HCT116 (cell line): ENCODE results near the gene NTSR1. TPM values are rescaled to one million over a fixed set of nuclear protein-coding genes. Genes with fewer than 3 reads are reported as not detected.
A peak's percentile ranks its signal among the peaks of the same experiment; 100 is the strongest.

Experiments
- ATAC-seq: fragments of 200-7000 bp; cut with Tn5 transposase; 2 replicates; pipeline ENCODE4 v1.9.1; 2020; ENCODE audit warnings: mild to moderate bottlenecking, moderate library complexity
- BruUV-seq: library from RNA; stranded (reverse); fragments of 400-500 nt; replicated peaks from 2 replicates; lab custom pipeline; 2021; lab: Mats Ljungman, UMichigan
- CTCF ChIA-PET: fragments of 300-600 bp; sonication (Branson Sonifier 250); formaldehyde crosslinking; loops from one replicate; lab custom pipeline; 2021; ENCODE audit warnings: antibody characterized with exemption; lab: Charles Lee
- POLR2A ChIA-PET: fragments of 300-600, 350-600 bp; sonication (Branson Sonifier 250); formaldehyde crosslinking; loops from one replicate; lab custom pipeline; 2021; ENCODE audit warnings: antibody characterized with exemption; lab: Charles Lee
- RAD21 ChIA-PET, 2 experiments: fragments of 300-600 bp; sonication (Branson Sonifier 250); formaldehyde crosslinking; loops; one replicate each; lab custom pipeline; 2023; ENCODE audit warnings: low total read pairs in 2 of 2; ENCODE audit not compliant: uncharacterized antibody in 2 of 2, unreplicated experiment in 2 of 2, low non-redundant PET in 1 of 2; lab: Charles Lee
- DNase-seq: peaks from one replicate; pipeline ENCODE4 v3.0.0-alpha.2; 2010; ENCODE audit warnings: low read depth, low spot score
- H2AFZ ChIP-seq: fragments of 200-600 bp; shearing (Covaris generic), sonication (generic); 2 replicates; pipeline ENCODE4 v1.6.1; 2017; ENCODE audit warnings: low read depth, mixed run types, mixed read lengths, antibody characterized with exemption, low read length; ENCODE audit not compliant: poor library complexity, severe bottlenecking
- H3K27ac ChIP-seq: 2 replicates; pipeline ENCODE4 v1.5.1; 2012; ENCODE audit warnings: low read depth, low read length
- H3K27me3 ChIP-seq: fragments of 200-600 bp; sonication (generic); 2 replicates; pipeline ENCODE4 v1.6.1; 2016; ENCODE audit warnings: mixed run types, low read length, mixed read lengths; ENCODE audit not compliant: insufficient read depth
- H3K36me3 ChIP-seq, 2 experiments: fragments of 200-500 bp in 1 of 2; fragments of 200-600 bp in 1 of 2; sonication (Bioruptor generic) in 1 of 2; sonication (generic) in 1 of 2; 2 replicates each; pipeline versions ENCODE4 v1.5.1 to v1.6.1; 2014 to 2016; ENCODE audit warnings: low read length in 2 of 2, inconsistent platforms in 1 of 2, mixed read lengths in 1 of 2, mixed run types in 1 of 2; ENCODE audit not compliant: insufficient read depth in 2 of 2, control insufficient read depth in 1 of 2
- H3K4me1 ChIP-seq, 2 experiments: fragments of 200-600 bp in 1 of 2; sonication (generic) in 1 of 2; 2 replicates each; pipeline versions ENCODE4 v1.5.1 to v1.6.1; 2012 to 2017; ENCODE audit warnings: low read length in 2 of 2, inconsistent platforms in 1 of 2, mild to moderate bottlenecking in 1 of 2, mixed read lengths in 1 of 2, mixed run types in 1 of 2, moderate library complexity in 1 of 2; ENCODE audit not compliant: insufficient read depth in 2 of 2, control insufficient read depth in 1 of 2
- H3K4me2 ChIP-seq: fragments of 200-600 bp; sonication (generic); 2 replicates; pipeline ENCODE4 v1.6.1; 2017; ENCODE audit warnings: mixed run types, low read length, mixed read lengths
- H3K4me3 ChIP-seq, 2 experiments: fragments of 200-600 bp in 1 of 2; sonication (generic) in 1 of 2; replicated peaks in 1 of 2; 2 replicates each; pipeline ENCODE4 v1.5.1; 2011 to 2016; ENCODE audit warnings: low read length in 2 of 2, control low read depth in 1 of 2, low read depth in 1 of 2, mild to moderate bottlenecking in 1 of 2, mixed read lengths in 1 of 2, mixed run types in 1 of 2
- H3K79me2 ChIP-seq: fragments of 200-600 bp; sonication (generic); 2 replicates; pipeline ENCODE4 v1.6.1; 2017; ENCODE audit warnings: mild to moderate bottlenecking, mixed run types, low read length, moderate library complexity, mixed read lengths; ENCODE audit not compliant: insufficient read depth
- H3K9ac ChIP-seq: fragments of 200-600 bp; sonication (generic); 2 replicates; pipeline ENCODE4 v1.6.1; 2016; ENCODE audit warnings: low read length, mixed read lengths
- H3K9me2 ChIP-seq: fragments of 200-600 bp; sonication (generic), shearing (Covaris generic); 2 replicates; pipeline ENCODE4 v1.6.1; 2017; ENCODE audit warnings: mixed run types, mild to moderate bottlenecking, moderate library complexity; ENCODE audit not compliant: insufficient read depth
- H3K9me3 ChIP-seq, 2 experiments: fragments of 200-500 bp in 1 of 2; fragments of 200-600 bp in 1 of 2; sonication (Bioruptor generic) in 1 of 2; sonication (generic) in 1 of 2; 2 replicates each; pipeline ENCODE4 v1.6.1; 2014 to 2017; ENCODE audit warnings: low read length in 2 of 2, mixed read lengths in 2 of 2, inconsistent platforms in 1 of 2, low read depth in 1 of 2, mild to moderate bottlenecking in 1 of 2, mixed run types in 1 of 2, moderate library complexity in 1 of 2; ENCODE audit not compliant: control insufficient read depth in 1 of 2, insufficient read depth in 1 of 2
- H4K20me1 ChIP-seq: fragments of 200-600 bp; sonication (generic), shearing (Covaris generic); 2 replicates; pipeline ENCODE4 v1.6.1; 2017; ENCODE audit warnings: mixed run types, mild to moderate bottlenecking, moderate library complexity; ENCODE audit not compliant: insufficient read depth
- EZH2 ChIP-seq: fragments of 200-600 bp; sonication (generic); IDR thresholded peaks from 2 replicates; pipeline ENCODE4 v1.6.1; 2017; ENCODE audit warnings: antibody characterized with exemption, mixed run types
- EZH2phosphoT487 ChIP-seq: fragments of 200-600 bp; IDR thresholded peaks from 2 replicates; pipeline ENCODE4 v1.6.1; 2018; ENCODE audit warnings: antibody characterized with exemption, borderline replicate concordance
- POLR2A ChIP-seq: IDR thresholded peaks from 2 replicates; pipeline ENCODE4 v1.7.0; 2011; ENCODE audit warnings: borderline replicate concordance; ENCODE audit not compliant: insufficient read depth, insufficient read length; ENCODE audit errors: extremely low read depth
- POLR2AphosphoS5 ChIP-seq: IDR thresholded peaks from 2 replicates; pipeline ENCODE4 v1.6.1; 2011; ENCODE audit warnings: mild to moderate bottlenecking, low read depth, low read length, moderate library complexity
- intact Hi-C: fragments of 100-400 bp; cut with micrococcal nuclease; formaldehyde crosslinking; loops from 2 replicates; pipeline ENCODE4 v1.10.0; 2022
- total RNA-seq: library from RNA; stranded (reverse); gene quantifications from one replicate; pipeline ENCODE4 v1.2.1, GENCODE V29; 2021; ENCODE audit not compliant: unreplicated experiment
- TF ChIP-seq, protein P1 (sequence below), 3 experiments: fragments of 200-600 bp in 1 of 3; sonication (generic) in 1 of 3; IDR thresholded peaks in 2 of 3; conservative IDR thresholded peaks in 1 of 3; 2 replicates each; pipeline ENCODE4 v1.5.1; 2012 to 2017; ENCODE audit warnings: low read depth in 2 of 3, low read length in 2 of 3, antibody characterized with exemption in 1 of 3, borderline replicate concordance in 1 of 3, control low read depth in 1 of 3, mild to moderate bottlenecking in 1 of 3, mixed read lengths in 1 of 3, mixed run types in 1 of 3, moderate library complexity in 1 of 3; ENCODE audit not compliant: insufficient read depth in 1 of 3

NTSR1 gene
- total RNA-seq, 1 experiment from 2014 or later: 187 TPM

DNA sequence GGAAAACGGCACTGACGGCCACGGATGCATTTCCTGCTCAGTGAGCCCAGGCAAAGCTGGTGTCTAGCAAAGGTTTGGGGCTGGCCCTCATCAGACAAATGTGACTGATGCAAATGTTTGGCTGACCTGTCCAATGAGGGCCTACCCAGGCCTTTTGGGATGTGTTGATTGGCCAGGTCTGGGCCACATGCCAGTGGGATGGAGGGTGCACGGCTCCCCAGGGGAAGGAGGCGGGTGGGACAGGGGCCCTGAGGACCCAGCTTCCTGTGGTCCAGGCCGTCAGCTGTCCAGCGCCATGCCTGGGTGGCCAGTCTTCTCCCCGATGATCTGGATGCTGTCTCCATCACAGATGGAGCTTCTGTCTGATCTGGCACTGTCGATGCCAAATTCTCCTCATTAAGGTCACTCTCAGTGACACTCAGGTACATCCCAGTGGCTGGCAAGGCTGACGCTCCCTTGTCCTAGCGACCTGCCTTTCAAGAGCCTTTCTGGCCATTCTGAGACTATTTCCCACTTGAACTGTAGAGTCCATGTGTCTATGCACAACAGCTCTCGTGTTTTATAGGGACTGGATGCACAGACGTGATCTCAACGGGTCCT, 43.0 kb downstream of the NTSR1 start:
- Histone ChIP-seq H3K9me3 (no peaks in the 10 kb centered on the region), H3K36me3 (peaks cover 8 to 33% of the 10 kb centered on the region in 2 experiments; a peak in 2 of 4 replicates), H3K27me3 (no peaks in the 10 kb centered on the region), H4K20me1 (peaks cover 6% of the 10 kb centered on the region; the same call in 1 of the 2 replicates), H3K9ac (no peak overlapping the region), H3K4me2 (no peak overlapping the region), H3K27ac (peak overlapping the region; percentile 28; the same call in 1 of the 2 replicates), H3K9me2 (no peaks in the 10 kb centered on the region), H3K4me3 (no peak overlapping the region), H3K79me2 (peaks cover 73% of the 10 kb centered on the region), H3K4me1 (peaks cover 0 to 18% of the 10 kb centered on the region in 2 experiments; a peak in 1 of 4 replicates), H2AFZ (no peak overlapping the region)
- ATAC-seq (peak; percentile 41), DNase-seq (no peak)
- TF ChIP-seq POLR2A (no peak), EZH2 (no peak), POLR2AphosphoS5 (peak; percentile 72), EZH2phosphoT487 (no peak)
- ChIA-PET POLR2A (interaction anchor here (0.6 kb wide), 1 partner anchor 86 kb away, joined by 3 read pairs; no protein-coding TSS in a partner anchor), CTCF (interaction anchor here (0.8 to 1.2 kb wide), 2 partner anchors 40 to 342 kb away, joined by 3 read pairs; no protein-coding TSS in a partner anchor), RAD21 (no interaction called here)
- BruUV-seq: no TSS peak
- intact Hi-C loops: no loop called here

DNA sequence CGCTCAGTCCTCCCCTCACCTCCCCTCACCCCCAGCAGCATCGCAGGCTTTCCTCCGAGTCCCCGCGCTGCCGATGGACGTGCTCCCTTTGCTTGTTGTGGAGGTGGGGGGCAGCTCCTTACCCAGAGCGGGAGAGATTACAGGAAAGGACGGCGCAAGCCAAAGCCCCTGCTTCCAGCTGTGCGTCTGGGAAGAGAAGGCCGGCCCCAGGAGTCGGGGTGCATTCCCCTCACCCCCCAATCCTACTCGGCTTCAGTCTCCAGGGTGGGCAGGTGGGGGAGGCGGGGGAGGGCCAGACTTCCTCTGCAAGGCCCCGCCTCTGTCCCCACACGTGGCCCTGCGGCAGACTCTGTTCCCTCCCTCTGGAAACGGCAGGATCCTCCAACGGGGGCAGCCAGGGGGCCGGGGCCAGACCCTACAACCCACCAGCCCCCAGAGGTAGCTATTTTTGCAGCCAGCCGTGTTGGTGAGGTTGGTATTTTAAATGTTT, 43.6 kb downstream of the NTSR1 start:
- H4K20me1 ChIP-seq: peaks cover 11% of the 10 kb centered on the region; the same call in 1 of the 2 replicates
- TF ChIP-seq, protein P1, sequence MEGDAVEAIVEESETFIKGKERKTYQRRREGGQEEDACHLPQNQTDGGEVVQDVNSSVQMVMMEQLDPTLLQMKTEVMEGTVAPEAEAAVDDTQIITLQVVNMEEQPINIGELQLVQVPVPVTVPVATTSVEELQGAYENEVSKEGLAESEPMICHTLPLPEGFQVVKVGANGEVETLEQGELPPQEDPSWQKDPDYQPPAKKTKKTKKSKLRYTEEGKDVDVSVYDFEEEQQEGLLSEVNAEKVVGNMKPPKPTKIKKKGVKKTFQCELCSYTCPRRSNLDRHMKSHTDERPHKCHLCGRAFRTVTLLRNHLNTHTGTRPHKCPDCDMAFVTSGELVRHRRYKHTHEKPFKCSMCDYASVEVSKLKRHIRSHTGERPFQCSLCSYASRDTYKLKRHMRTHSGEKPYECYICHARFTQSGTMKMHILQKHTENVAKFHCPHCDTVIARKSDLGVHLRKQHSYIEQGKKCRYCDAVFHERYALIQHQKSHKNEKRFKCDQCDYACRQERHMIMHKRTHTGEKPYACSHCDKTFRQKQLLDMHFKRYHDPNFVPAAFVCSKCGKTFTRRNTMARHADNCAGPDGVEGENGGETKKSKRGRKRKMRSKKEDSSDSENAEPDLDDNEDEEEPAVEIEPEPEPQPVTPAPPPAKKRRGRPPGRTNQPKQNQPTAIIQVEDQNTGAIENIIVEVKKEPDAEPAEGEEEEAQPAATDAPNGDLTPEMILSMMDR (IDR thresholded peaks at IDR 0.05 in 2 of 3, conservative IDR thresholded peaks at IDR 0.05 in 1 of 3; ENCODE audit: borderline replicate concordance in 1 of 3, insufficient read depth in 1 of 3, low read depth in 2 of 3, low read length in 2 of 3): no peak
- peaks cover 73% of the 10 kb centered on the region for H3K79me2 ChIP-seq
- DNase-seq (no peak), ATAC-seq (0 out of 2 replicates have a peak, but pooled peaks have one; percentile 12)
- RAD21 ChIA-PET: no interaction called here
- peaks cover 12 to 34% of the 10 kb centered on the region in 2 experiments; a peak in 2 of 4 replicates for H3K36me3 ChIP-seq
- no peaks in the 10 kb centered on the region for H3K9me3 ChIP-seq
- H3K4me1 ChIP-seq: peaks cover 0 to 20% of the 10 kb centered on the region in 2 experiments; a peak in 1 of 4 replicates
- no peak overlapping the region for H3K9ac ChIP-seq
- BruUV-seq: no TSS peak
- H2AFZ ChIP-seq: no peak overlapping the region
- H3K9me2 ChIP-seq: no peaks in the 10 kb centered on the region
- H3K4me3 ChIP-seq: no peak overlapping the region
- POLR2A ChIA-PET: no interaction called here
- intact Hi-C loops: no loop called here
- CTCF ChIA-PET: no interaction called here
- H3K27ac ChIP-seq: peak overlapping the region; percentile 34; the same call in 1 of the 2 replicates
- no peak overlapping the region for H3K4me2 ChIP-seq
- H3K27me3 ChIP-seq: no peaks in the 10 kb centered on the region
